Hepatocyte (in vitro differentiated cells): ENCODE measurements around the gene POFUT1. TPM values are rescaled to one million over a fixed set of nuclear protein-coding genes. Genes with fewer than 3 reads are reported as not detected.

Experiments
- DNase-seq: peaks from one replicate; pipeline ENCODE4 v3.0.0-alpha.2; 2016; ENCODE audit warnings: low spot score
- H2AFZ ChIP-seq: fragments of 200-600 bp; sonication (generic); 2 replicates; pipeline ENCODE4 v1.6.0; 2016; ENCODE audit warnings: antibody characterized with exemption, mild to moderate bottlenecking
- H3K27ac ChIP-seq: fragments of 200-600 bp; sonication (generic); 2 replicates; pipeline ENCODE4 v1.5.1; 2016; ENCODE audit warnings: mild to moderate bottlenecking
- H3K27me3 ChIP-seq: fragments of 200-600 bp; sonication (generic); 2 replicates; pipeline ENCODE4 v1.6.1; 2016
- H3K36me3 ChIP-seq: fragments of 200-600 bp; sonication (generic); replicated peaks from 2 replicates; pipeline ENCODE4 v1.5.1; 2016; ENCODE audit warnings: low read depth; ENCODE audit not compliant: insufficient read depth
- H3K4me1 ChIP-seq: fragments of 200-600 bp; sonication (generic); 2 replicates; pipeline ENCODE4 v1.5.1; 2016; ENCODE audit warnings: mild to moderate bottlenecking, moderate library complexity; ENCODE audit not compliant: insufficient read depth
- H3K4me2 ChIP-seq: fragments of 200-600 bp; sonication (generic); 2 replicates; pipeline ENCODE4 v1.6.0; 2016
- H3K4me3 ChIP-seq: fragments of 200-600 bp; sonication (generic); 2 replicates; pipeline ENCODE4 v1.5.1; 2016; ENCODE audit warnings: mild to moderate bottlenecking
- H3K79me2 ChIP-seq: fragments of 200-600 bp; sonication (generic); 2 replicates; pipeline ENCODE4 v1.6.0; 2017; ENCODE audit warnings: mild to moderate bottlenecking
- H3K9me2 ChIP-seq: fragments of 200-600 bp; sonication (generic); replicated peaks from 2 replicates; pipeline ENCODE4 v1.6.0; 2017; ENCODE audit warnings: mild to moderate bottlenecking; ENCODE audit not compliant: insufficient read depth
- H3K9me3 ChIP-seq: fragments of 200-600 bp; sonication (generic); 2 replicates; pipeline ENCODE4 v1.5.1; 2016; ENCODE audit warnings: low read depth, mild to moderate bottlenecking
- H4K20me1 ChIP-seq: fragments of 200-600 bp; sonication (generic); 2 replicates; pipeline ENCODE4 v1.6.0; 2016; ENCODE audit warnings: mild to moderate bottlenecking; ENCODE audit not compliant: insufficient read depth, poor library complexity, severe bottlenecking
- CTCF ChIP-seq: fragments of 200-600 bp; sonication (generic); IDR thresholded peaks from 2 replicates; pipeline ENCODE4 v1.5.1; 2016; ENCODE audit warnings: antibody characterized with exemption, mild to moderate bottlenecking; ENCODE audit not compliant: poor library complexity
- EZH2 ChIP-seq: fragments of 200-600 bp; sonication (generic); IDR thresholded peaks from 2 replicates; pipeline ENCODE4 v1.6.1; 2016; ENCODE audit warnings: antibody characterized with exemption, mild to moderate bottlenecking, borderline replicate concordance
- EZH2phosphoT487 ChIP-seq: fragments of 200-600 bp; sonication (generic); IDR thresholded peaks from one replicate; pipeline ENCODE4 v1.6.1; 2018; ENCODE audit warnings: antibody characterized with exemption, mild to moderate bottlenecking, low read depth, moderate library complexity; ENCODE audit not compliant: unreplicated experiment, severe bottlenecking
- WGBS: methylation state at CpG from one replicate; pipeline ENCODE4 v1.1.6; 2016; ENCODE audit warnings: low lambda C conversion rate; ENCODE audit errors: missing lambda C conversion rate; 5-methylcytosine and 5-hydroxymethylcytosine counted together
- polyA plus RNA-seq: library from polyadenylated mRNA; unstranded; fragments of >200 nt; fragmentation: Nextera tagmentation; extraction: Ambion mirVana; gene quantifications from 2 replicates; pipeline ENCODE4 v1.2.1, GENCODE V29; 2016
- total RNA-seq: library from RNA; depleted of rRNA; stranded (reverse); fragments of >200 nt; gene quantifications from 2 replicates; pipeline ENCODE4 v1.2.3, GENCODE V29; 2014

Gene POFUT1
- total and polyA plus RNA-seq, 2 experiments from 2014 or later = 42.0 to 81.4 TPM

DNA sequence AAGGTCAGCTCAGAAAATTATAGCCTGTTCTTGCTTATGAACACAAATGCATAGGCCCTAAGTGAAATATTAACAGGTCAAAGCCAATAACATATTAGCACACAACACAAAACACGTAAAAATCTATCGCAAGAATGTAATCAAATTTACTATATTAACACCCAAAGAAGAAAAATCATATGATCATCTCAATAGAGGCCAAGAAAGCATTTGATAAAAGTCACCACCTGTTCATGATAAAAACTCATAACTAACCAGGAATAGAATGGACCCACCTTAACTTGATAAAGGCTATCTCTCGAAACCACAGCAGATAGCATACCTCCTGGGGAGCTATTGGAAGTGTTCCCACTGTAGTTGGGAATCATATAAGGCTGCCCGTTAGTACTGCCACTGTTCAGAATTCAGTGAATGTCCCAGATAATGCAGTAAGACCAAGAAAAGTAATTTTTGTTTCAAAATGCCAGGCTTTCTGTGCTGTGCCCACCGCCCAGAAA is 21.6 kb downstream of the POFUT1 start:
- TF ChIP-seq EZH2 (no peak), EZH2phosphoT487 (no peak), CTCF (no peak)
- peaks cover 46% of the 10 kb centered on the region for H3K4me1 ChIP-seq
- no peak for DNase-seq

GRCh38 chr20:32230707-32231106 is 23.0 kb downstream of the POFUT1 start:
- no peak overlapping the region for H3K4me2 ChIP-seq
- H3K27me3 ChIP-seq = no peaks in the 10 kb centered on the region
- TF ChIP-seq EZH2 (no peak), EZH2phosphoT487 (no peak), CTCF (no peak)
- no peaks in the 10 kb centered on the region for H4K20me1 ChIP-seq
- WGBS = 99% methylated on average over 13 of the region's 13 CpGs
- no peaks in the 10 kb centered on the region for H3K36me3 ChIP-seq
- no peaks in the 10 kb centered on the region for H3K9me3 ChIP-seq
- peaks cover 3% of the 10 kb centered on the region for H3K79me2 ChIP-seq
- no peak overlapping the region for H3K4me3 ChIP-seq
- no peaks in the 10 kb centered on the region for H3K9me2 ChIP-seq
- H3K4me1 ChIP-seq = peaks cover 40% of the 10 kb centered on the region
- no peak for DNase-seq
- no peak overlapping the region for H2AFZ ChIP-seq
- peak overlapping the region; percentile 98 for H3K27ac ChIP-seq

More for the DNA sequence above, 21.6 kb downstream of the POFUT1 start:
- Histone ChIP-seq H3K4me3 (no peak overlapping the region), H3K9me3 (no peaks in the 10 kb centered on the region), H3K36me3 (no peaks in the 10 kb centered on the region), H3K27ac (peak overlapping the region; percentile 98), H4K20me1 (no peaks in the 10 kb centered on the region), H2AFZ (no peak overlapping the region), H3K79me2 (peaks cover 4% of the 10 kb centered on the region), H3K9me2 (no peaks in the 10 kb centered on the region), H3K4me2 (no peak overlapping the region), H3K27me3 (no peaks in the 10 kb centered on the region)
- WGBS = 83% methylated on average over 5 of the region's 5 CpGs

DNA sequence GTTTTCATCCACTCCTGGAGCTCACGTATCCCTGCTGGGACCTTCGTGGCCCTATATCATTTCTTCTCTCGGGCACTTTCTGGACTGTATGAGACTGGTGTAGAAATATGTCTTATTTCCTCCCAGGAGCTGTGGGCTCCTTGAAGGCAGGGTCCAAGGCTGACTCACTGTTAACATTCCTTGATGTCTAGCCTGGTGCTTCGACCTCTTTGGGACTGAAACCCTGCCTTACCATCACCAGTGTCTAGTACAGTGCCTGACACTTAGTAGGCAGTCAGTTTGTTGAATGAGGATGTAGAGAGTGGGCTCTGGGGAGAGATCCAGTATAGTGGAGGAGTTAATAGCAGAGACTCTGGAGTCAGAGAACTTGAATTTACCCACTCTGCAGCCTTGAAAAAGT is 23.6 kb downstream of the POFUT1 start:
- peak overlapping the region; percentile 98 for H3K27ac ChIP-seq
- no peaks in the 10 kb centered on the region for H3K27me3 ChIP-seq
- no peaks in the 10 kb centered on the region for H3K36me3 ChIP-seq

More for the DNA sequence above, 23.6 kb downstream of the POFUT1 start:
- TF ChIP-seq EZH2phosphoT487 (no peak), EZH2 (no peak), CTCF (no peak)
- H2AFZ ChIP-seq = no peak overlapping the region
- H3K4me1 ChIP-seq = peaks cover 40% of the 10 kb centered on the region
- no peak for DNase-seq
- no peaks in the 10 kb centered on the region for H3K9me3 ChIP-seq
- H3K79me2 ChIP-seq = no peaks in the 10 kb centered on the region
- H3K4me2 ChIP-seq = no peak overlapping the region
- no peaks in the 10 kb centered on the region for H4K20me1 ChIP-seq
- WGBS = 94% methylated on average over 4 of the region's 4 CpGs
- H3K4me3 ChIP-seq = no peak overlapping the region
- no peaks in the 10 kb centered on the region for H3K9me2 ChIP-seq
